HG02870 (cell line): ENCODE data around the gene JAGN1.
A peak's percentile ranks its signal among the peaks of the same experiment; 100 is the strongest.
"Not testable (repeated sequence)": the region's sequence is repeated elsewhere in the genome, so short reads cannot be mapped to it uniquely, and the experiment has no call there.

ENCODE experiments used
- ATAC-seq: cut with Tn5 transposase; IDR thresholded peaks from one replicate; pipeline ENCODE4 v1.9.1; 2021; ENCODE audit warnings: mild to moderate bottlenecking, moderate library complexity; ENCODE audit not compliant: unreplicated experiment

The JAGN1 gene

DNA sequence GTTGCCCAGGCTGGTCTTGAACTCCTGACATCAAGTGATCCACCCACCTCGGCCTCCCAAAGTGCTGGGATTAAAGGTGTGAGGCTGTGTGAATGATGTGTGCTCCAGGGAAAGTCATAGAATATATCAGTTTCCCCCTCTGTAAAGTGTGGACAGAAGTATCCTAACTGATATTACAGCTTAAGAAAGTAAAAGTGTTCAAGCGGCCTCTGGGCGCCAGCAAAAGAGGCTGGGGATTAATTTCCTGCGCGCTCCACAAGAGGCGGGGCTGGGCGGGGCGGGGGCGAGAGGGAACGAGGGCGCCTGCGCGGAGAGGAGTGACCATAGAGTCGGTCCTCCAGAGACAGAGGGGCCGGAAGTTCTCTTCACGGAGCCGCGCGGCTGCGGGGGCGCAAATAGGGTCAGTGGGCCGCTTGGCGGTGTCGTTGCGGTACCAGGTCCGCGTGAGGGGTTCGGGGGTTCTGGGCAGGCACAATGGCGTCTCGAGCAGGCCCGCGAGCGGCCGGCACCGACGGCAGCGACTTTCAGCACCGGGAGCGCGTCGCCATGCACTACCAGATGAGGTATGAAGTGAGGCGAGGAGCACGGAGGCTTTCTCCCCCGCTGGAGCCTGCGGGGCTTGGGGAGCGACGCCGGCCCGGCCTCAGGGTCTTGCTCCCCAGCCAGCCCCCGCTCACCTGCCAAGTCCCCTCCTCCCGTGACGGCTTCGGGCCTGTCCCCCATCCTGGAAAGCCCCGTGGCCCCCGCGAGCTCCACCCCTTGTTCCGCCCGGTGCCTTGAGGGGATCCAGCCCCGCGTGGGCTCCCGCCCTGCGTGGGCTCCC lies at the start of gene JAGN1:
Gene JAGN1 (plus strand): TSS at position 362 of the 823 bp plus-strand sequence. CDS start 113 bp downstream, at position 475.
- ATAC-seq: peak; percentile 80

DNA sequence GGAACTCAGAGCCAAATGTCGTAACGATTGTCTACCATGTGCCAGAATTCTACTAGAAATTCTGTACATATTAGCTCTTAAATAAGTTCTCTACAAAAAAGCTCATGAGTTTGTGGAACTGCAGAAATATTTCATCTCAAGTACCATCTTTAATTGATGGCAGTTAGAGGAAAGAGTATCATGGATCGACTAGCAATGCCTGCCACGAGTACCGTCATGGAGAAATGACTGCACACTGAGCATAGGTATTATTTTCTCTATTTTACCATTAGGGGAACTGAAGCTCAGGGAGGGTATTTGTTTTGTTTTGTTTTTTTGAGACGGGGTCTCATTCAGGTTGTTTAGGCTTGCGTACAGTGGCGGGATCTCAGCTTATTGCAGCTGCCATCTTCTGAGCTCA lies 49.4 kb upstream of the JAGN1 start:
- ATAC-seq: no peak

DNA sequence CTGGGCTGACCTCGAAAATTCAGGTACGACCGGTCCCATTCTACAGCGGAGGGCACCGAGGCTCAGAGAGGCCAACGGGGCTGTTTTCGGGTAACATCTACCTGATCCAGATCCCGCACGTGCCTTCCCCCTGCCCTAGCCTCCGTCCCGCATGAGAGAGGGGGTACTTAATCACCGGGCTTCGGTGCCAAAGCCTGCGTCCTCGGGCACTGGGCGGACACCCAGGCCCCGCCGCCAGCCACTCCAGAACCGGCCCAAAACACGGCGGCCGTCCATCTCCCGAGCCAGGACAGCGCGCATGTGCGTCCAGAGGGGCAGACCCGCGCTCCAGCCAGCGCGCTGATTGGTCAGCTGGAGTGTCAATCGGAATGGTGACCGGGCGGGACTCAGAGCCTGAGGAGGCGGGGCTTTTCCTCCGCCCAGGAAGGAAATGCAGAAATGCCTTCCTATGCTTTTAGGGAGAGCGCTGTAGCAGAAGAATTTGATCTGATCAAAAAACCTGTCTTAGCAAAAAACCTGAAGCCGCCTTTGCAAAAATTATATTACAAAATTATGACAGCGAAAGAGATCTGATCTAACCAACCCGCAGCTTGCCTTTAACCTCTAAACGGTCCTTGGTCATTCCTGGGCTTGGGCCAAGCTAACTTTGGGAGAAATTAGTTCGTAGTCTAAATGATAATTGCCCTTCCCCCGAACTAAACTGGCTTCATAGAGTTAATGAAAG lies 46.5 kb upstream of the JAGN1 start, which contains the start of gene RPUSD3:
Gene RPUSD3 (minus strand): TSS at position 294 of the 724 bp plus-strand sequence. CDS start 18 bp downstream, at position 276.
- ATAC-seq: peak; percentile 97

DNA sequence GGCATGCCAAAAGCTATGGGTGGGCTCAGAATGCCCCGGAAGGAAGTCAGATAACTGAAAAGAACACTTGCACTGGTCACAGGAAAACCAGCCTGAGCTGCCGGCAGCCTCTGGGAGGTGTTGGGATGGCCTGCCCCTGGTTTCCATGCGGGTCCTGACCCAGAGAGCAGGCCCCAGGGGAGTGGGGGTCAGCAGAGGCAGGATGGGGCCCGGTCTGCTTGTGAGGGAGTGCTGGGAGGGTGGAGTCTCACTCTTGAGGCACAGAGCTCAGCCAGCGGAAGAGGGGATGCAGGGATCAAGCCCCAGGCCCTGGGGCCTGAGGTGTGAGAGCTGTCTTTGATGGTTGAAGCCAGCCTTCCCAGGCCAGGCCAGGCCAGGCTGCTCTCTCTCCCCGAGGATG lies 44.2 kb upstream of the JAGN1 start:
- ATAC-seq: no peak

DNA sequence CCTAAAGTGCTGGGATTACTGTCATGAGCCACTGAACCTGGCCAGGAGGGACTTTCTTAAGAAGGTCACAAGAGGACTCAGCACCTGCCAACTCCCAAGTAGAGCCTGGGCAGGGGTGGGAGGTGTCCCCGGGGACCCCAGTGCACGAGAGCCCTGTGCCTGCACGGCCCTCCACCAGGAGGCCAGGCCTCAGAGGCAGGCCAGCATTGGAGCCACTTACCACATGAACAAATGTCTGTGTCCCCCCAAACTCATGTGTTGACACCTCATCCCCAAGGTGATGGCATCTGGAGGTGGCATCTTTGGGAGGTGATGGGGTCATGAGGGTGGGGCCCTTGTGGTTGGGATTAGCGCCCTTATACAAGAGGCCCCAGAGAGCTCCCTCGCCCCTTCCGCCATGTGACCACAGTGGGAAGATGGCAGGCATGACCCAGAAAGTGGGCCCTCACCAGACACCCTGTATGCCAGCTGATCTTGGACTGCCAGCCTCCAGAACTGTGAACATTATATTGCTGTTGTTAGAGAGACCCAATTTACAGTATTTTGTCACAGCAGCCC lies 43.4 kb upstream of the JAGN1 start:
- no peak for ATAC-seq

DNA sequence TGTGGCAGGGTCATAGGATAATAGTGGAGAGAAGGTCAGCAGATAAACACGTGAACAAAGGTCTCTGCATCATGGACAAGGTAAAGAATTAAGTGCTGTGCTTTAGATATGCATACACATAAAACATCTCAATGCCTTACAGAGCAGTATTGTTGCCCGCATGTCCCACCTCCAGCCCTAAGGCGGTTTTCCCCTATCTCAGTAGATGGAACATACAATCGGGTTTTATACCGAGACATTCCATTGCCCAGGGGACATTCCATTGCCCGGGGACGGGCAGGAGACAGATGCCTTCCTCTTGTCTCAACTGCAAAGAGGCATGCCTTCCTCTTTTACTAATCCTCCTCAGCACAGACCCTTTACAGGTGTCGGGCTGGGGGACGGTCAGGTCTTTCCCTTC lies 42.5 kb upstream of the JAGN1 start:
- ATAC-seq: not testable (repeated sequence)

DNA sequence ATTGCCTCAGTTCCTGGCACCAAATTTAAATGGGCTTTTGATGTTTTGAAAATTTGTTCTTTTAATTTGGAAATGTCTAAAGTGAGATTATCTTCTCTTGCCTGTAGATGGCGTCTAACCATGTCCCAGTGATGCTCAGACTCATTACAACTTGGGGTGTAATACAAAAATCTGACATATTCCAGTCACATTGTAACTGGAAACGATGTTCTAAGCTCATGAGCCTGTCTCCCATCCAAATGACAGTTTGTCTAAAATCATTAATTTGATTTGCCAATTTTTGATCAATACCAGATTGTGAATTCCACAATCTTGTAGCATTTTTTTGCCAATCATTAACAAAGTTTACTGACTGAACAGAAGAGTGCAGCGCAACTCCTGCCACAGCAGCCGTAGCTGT lies 41.5 kb upstream of the JAGN1 start:
- ATAC-seq: not testable (repeated sequence)

DNA sequence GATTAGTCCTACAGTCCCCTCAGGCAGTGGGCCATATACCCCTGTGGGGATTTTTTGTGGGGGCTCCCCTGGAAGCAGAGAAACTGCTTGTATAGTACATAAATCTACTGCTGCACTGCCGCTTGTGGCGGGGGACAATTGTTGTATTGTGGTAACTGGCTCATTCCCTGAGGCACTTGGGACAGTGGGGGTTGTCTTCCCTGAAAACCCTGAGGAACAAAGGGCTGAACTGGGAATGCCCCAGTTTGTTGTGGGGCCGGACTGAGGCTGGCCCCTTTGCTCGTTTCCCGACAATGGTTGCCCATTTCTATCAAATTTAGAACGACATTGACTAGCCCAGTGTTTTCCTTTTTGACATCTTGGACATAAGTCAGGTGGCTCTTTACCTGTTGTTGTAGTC lies 39.0 kb upstream of the JAGN1 start:
- not testable (repeated sequence) for ATAC-seq

DNA sequence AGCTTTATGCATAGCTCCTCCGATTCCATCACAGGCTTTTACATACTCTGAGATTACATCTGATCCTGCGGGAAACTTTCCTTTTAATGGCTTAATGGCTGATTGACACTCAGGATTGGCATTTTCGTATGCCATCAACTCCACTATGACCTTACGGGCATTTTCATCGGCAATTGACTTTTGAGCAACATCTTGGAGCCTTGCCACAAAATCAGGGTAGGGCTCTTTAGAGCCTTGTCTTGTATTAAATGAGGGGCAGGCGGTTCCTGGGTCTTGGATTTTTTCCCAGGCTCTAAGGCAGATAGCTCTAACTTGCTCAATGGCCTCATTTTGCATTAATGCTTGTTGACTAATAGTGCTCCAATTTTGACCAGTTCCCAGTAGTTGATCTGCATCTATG lies 38.5 kb upstream of the JAGN1 start:
- ATAC-seq: not testable (repeated sequence)

DNA sequence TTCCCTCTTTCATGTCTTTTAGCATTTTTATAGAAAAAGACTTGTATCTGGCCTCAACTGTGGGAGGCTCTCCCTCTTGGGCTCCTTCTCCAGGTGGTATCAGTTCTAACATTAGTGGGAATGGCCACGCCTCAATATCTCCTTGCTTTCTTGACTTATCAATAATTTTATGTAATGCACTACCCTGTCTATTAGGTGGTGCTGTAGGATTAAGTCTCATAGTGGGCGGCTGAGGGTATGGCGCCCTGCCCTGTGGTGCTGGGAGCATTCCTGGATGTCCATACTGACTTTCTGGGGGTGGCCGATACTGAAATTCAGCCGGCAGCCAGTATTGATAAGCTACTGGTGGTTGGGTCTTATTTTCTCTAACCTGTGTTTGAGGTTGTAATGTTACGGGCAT lies 37.9 kb upstream of the JAGN1 start:
- no peak for ATAC-seq

DNA sequence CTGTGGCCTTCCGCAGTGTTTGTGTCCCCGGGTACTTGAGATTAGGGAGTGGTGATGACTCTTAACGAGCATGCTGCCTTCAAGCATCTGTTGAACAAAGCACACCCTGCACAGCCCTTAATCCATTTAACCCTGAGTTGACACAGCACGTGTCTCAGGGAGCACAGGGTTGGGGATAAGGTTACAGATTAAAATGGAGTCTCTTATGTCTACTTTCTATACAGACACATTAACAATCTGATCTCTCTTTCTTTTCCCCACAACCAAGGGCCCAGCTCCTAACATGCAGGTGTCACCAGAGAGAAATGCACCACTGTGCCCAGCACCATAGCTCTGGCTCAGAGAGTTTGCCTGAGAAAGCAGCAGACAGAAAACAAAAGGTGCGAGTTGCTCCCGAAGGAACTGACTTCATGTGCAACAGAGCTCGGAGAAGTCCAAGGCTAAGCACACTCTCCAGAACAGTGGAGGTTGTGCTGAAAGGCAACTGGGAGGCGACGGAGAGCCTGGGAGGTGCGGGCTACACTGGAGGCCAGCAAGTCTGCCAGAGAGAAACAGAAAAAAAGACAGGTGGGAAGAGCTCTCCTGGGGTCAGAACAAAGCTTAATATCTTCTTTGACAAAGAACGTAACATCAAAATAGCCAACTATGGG lies 36.0 kb upstream of the JAGN1 start:
- ATAC-seq: not testable (repeated sequence)

DNA sequence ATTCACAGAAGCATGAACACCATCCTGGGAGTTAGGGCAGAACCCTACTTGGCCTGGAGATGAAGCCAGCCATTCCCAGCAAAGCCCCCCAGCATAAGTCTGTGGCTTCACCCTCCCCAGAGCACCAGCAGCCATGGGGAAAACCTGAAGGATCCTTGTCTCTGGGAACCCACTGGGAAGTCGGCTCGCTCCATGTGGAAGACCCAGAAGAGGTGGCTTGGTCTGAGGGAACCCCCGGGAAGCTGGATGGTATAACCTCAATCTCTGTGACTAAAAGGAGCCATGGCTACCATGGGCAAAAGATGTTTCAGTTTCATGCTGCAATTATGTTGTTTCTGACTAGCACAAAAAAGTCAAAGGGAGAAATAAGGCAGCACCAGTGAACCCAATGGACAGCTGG lies 34.8 kb upstream of the JAGN1 start:
- ATAC-seq: no peak

DNA sequence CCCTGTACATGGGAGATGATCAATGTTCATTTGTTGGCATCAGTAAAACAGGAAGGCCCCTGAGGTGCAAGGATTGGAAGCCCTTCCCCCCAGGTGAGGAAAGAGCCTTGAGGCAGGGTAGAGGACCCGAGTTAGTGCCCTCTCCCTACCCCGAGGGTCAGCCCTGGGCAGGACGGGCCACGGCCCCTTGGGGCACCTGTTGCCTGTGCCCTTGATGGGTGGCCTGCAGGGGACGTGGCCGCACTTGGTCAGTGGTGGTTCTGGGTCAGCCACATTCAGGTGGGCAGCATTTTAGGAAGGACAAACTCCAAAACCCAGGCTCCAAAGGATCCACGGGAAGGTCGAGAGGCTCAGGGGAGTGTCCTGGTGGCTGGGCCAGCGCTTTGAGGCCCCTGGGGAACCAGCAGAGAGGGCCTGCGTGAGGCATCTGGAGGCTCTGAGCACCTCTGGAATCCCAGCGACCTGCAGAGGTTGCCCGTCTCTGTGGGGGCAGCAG lies 30.8 kb upstream of the JAGN1 start:
- no peak for ATAC-seq

DNA sequence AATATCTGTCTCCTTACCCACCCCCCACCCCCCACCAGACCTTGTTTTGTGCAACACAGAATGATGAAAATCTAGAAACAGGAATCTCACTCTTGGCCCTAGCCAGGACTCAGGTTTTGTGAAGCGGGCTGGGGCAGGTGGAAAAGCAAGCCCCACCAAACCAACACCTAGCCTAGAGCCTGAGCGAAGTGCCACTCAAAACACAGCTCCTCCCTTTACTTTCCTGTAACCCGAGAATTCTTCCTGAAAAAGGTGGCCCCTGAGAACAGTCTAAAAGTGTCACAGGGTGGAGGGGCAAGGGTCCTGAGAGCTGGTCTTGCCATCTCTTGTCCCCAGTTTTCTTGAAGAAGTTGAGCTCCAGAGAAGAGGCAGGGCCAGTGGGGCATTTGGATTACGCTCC lies 29.2 kb upstream of the JAGN1 start:
- ATAC-seq: no peak

DNA sequence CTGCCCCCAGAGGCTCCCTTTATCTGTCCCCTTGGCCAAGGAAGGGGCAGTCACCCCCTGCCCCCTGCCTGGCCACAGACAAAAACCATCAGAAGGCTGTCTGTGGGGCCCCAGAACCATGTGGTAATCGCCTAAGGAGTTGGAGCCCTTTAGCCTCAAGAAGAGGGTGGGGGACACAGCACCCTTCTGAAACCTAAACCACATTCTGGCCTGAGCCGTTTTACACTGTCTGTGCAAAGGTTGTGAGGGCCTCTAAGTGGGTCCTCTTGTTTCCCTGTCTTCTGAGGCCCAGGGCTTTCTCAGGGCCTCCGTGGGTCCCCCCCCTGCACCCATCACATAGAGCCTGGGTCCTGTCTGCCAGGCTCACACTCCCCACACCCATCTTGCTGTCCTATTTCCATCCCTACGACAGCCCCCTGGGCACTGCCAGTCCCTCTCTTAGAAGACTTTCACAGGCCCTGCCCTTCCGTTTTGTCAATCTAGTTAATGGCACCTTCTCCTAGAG lies 28.7 kb upstream of the JAGN1 start:
- ATAC-seq: no peak

DNA sequence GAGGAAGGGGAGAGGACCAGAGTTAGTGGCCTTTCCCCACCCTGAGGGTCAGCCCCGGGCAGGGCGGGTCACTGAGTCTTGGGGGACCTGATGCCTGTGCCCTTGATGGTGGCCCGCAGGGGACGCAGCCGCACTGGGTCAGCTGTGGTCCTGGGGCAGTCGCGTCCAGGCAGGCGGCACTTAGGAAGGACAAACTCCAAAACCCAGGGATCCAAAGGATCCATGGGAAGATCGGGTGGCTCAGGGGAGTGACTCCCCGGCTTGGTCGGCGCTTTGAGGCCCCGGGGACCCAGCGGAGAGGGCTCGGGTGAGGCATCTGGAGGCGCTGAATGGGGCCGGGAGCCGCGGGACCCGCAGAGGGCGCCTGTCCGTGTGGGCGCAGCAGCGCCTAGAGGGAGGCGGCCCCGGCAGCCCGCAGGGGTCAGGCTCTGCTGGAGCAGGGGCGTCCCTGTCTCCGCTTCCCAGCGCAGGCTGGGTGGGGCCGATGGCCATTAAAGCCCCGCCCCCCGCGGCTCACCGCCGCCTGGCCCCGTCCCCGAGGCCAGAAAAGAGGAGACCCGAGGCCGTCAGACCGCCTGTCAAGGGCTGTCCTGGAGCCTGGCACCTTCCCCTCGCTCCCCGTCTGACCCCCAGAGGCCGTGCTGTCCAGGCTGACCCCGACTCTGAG lies 27.9 kb upstream of the JAGN1 start:
- ATAC-seq: no peak

DNA sequence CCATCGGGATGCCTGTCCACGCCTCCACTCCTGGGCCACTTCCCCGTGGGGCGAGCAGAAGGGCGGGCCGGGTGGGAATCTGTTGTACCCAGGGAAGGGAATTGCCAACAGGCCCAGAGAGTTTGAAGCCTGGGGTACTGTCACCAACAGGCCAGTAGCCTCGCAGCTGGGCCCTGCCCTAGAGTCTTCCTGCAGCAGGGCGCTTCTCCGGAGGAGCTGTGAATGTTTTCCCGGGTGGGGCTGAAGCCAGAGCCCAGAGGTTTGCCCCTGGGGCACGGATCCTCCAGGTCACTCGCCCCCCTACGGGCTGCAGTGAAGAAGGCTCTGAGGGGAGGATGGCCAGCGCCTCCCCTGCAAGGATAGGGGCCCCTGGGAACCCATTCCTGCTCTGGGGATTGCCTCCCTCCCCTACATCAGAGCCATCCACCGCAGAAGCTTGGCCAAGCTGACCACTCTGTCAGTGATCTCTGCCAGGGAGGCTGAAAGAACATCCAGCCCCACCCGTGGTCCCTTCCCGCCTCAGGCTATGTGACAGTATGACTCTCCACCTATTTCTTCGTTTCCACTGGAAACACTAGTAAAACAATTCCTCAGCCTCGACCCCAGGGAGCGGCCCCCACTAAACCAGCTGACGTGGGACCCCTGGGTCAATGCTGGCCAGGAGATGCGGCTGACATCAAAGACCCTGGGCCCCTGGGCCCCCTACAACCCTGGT lies 27.2 kb upstream of the JAGN1 start:
- ATAC-seq: no peak

DNA sequence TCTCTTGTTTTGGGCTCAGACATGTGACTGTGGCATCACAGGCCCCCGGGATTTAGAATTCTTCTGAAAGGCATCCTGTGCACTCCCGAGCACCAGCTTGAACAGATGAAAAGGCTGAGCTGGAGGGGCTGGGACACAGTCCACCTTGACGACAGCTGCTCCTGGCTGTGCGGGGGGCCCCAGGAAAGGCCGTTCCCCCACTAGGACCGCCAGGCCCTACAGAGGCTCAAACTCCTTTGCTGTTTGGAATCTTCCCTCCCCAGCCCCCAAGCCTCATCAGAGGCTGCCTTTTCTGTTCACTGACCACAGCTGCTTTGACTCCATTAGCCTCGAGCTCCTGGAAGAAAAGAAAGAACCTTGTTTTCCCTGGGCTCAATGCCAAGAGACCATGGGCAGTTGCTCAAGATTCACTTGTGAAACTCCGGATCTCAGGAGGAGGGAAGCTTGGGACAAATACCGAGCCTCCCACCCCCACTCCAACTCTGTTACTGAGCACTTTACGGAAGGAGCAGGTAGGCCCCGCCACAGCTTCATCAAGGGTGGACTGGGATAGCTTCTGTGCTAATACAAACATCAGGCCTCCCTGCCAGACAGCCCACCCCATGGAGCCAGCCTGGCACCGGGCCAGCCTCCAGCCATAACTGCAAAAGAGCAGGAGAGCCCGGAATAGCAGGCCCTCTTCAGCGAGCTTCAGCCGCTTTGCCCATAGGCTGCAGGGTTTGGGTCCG lies 26.0 kb upstream of the JAGN1 start:
- no peak for ATAC-seq

DNA sequence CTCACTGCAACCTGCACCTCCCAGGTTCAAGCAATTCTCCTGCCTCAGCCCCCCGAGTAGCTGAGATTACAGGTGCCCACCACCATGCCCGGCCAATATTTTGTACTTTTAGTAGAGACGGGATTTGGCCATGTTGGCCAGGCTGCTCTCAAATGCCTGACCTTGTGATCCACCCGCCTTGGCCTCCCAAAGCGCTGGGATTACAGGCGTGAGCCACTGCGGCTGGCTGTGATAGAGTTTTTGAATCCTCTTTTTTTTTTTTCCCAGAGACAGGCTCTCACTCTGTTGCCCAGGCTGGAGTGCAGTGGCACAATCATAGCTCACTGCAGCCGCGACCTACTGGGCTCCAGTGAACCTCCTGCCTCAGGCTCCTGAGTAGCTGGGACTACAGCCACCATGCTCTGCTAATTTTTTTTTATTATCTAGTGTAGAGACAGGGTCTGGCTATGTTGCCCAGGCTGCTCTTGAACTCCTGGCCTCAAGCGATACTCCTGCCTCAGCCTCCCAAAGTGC lies 25.2 kb upstream of the JAGN1 start:
- ATAC-seq: not testable (repeated sequence)
